OCI-M2 (cell line): ENCODE results near the gene WDR83.
"Not testable (repeated sequence)": the region's sequence is repeated elsewhere in the genome, so short reads cannot be mapped to it uniquely, and the experiment has no call there.

Experiments used
- DNase-seq: peaks from one replicate; lab custom pipeline; 2025; ENCODE audit not compliant: unreplicated experiment; lab: John Stamatoyannopoulos, UW

WDR83 gene

GRCh38 chr19:12666265-12667048, at the start of gene WDR83, which contains the start of gene MAN2B1:
Gene WDR83 (plus strand): TSS chr19:12666807. CDS start chr19:12669791, 2,984 bp downstream.
Gene MAN2B1 (minus strand): TSS chr19:12666742. CDS start chr19:12666701, 41 bp downstream.
- DNase-seq, result peak; percentile 93

- no peak for DNase-seq
Observed at GRCh38 chr19:12617646-12618045, 49.0 kb upstream of the WDR83 start.

- not testable (repeated sequence) for DNase-seq
Observed at GRCh38 chr19:12621253-12622024, 45.2 kb upstream of the WDR83 start.

- DNase-seq, result no peak
Observed at GRCh38 chr19:12623361-12624031, 43.1 kb upstream of the WDR83 start.

- no peak for DNase-seq
Observed at GRCh38 chr19:12626958-12627357, 39.6 kb upstream of the WDR83 start.

GRCh38 chr19:12628040-12629022, 38.3 kb upstream of the WDR83 start:
- no peak for DNase-seq

- no peak for DNase-seq
Observed at GRCh38 chr19:12629215-12629614, 37.4 kb upstream of the WDR83 start.

- no peak for DNase-seq
Observed at GRCh38 chr19:12636631-12637030, 30.0 kb upstream of the WDR83 start.

- DNase-seq, result no peak
Observed at GRCh38 chr19:12638611-12639182, 27.9 kb upstream of the WDR83 start.

GRCh38 chr19:12639901-12640613, 26.6 kb upstream of the WDR83 start:
- DNase-seq, result no peak

- no peak for DNase-seq
Observed at GRCh38 chr19:12641456-12641855, 25.2 kb upstream of the WDR83 start.

GRCh38 chr19:12642506-12642905, 24.1 kb upstream of the WDR83 start:
- DNase-seq, result no peak

- not testable (repeated sequence) for DNase-seq
Observed at GRCh38 chr19:12643716-12644115, 22.9 kb upstream of the WDR83 start.

GRCh38 chr19:12646551-12646950, 20.1 kb upstream of the WDR83 start:
- no peak for DNase-seq

GRCh38 chr19:12647047-12647446, 19.6 kb upstream of the WDR83 start:
- no peak for DNase-seq

- DNase-seq, result no peak
Observed at GRCh38 chr19:12647490-12648071, 19.0 kb upstream of the WDR83 start.

- no peak for DNase-seq
Observed at GRCh38 chr19:12648088-12648487, 18.5 kb upstream of the WDR83 start.

- DNase-seq, result no peak
Observed at GRCh38 chr19:12649941-12650340, 16.7 kb upstream of the WDR83 start.

- no peak for DNase-seq
Observed at GRCh38 chr19:12652219-12652618, 14.4 kb upstream of the WDR83 start.
